ENCODE data around the gene SIPA1L3. TPM values are rescaled to one million over a fixed set of nuclear protein-coding genes. Genes with fewer than 3 reads are reported as not detected.

The SIPA1L3 gene
- total and polyA plus RNA-seq, 2 experiments from 2014 or later = 15.7 to 54.1 TPM

DNA sequence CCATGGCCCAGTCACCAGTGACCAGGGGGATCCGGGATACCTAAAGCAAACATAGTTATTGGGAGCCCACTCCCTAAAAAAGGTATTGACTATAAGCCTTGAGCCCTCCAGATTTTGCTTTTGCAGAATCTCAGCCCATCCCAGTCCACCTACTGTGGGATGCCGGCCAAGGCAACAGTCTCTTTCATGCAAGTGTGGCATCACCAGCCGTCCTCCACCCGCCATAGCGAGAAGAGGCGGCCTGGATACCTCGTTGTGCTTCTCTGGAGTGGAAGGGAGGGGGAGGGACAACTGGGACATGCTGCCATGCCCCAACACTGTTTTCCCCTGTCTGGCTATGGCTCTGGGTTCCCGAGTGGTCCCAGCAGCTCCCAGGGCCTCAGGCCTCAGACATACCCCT is 193.6 kb downstream of the SIPA1L3 start (continued):
- TF ChIP-seq POLR2AphosphoS5 (IDR thresholded peaks at IDR 0.05; ENCODE audit: low read depth) = no peak
- no peak for TF ChIP-seq EZH2phosphoT487 (IDR thresholded peaks at IDR 0.05; ENCODE audit: unreplicated experiment)

DNA sequence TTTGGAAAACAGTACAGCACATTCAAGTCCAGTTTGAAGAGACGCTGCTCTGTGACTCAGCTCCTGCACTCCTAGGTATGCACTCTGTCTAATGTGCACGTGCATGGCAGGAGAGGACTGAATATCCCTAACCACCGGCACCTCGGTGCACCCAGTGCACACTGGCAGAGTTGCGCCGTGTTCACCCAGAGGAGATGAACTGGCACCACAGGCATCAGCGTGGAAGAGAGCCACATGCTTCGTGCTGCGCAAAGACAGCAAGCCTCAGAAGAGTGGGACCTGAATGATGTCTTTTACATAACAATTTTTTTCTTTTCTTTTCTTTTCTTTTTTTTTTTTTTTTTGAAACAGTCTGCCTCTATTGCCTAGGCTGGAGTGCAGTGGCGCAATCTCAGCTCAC is 194.7 kb downstream of the SIPA1L3 start:
- Mint-ChIP-seq H3K27me3 (ENCODE audit: insufficient read depth, low read depth, poor library complexity) (peaks cover 3% of the 10 kb centered on the region), H3K4me3 (no peak overlapping the region), H3K4me1 (no peaks in the 10 kb centered on the region), H3K9me3 (peaks cover 7% of the 10 kb centered on the region), H3K36me3 (ENCODE audit: low read depth) (peaks cover 57% of the 10 kb centered on the region), H3K27ac (no peak overlapping the region)
- H2AFZ ChIP-seq = no peak overlapping the region
- TF ChIP-seq CREB1 (CRISPR knock-in tag; IDR thresholded peaks at IDR 0.05; ENCODE audit: low read depth) = no peak
- no peak for TF ChIP-seq NANOG (IDR thresholded peaks at IDR 0.05; ENCODE audit: borderline replicate concordance)
- TF ChIP-seq ZNF114 (CRISPR knock-in tag; IDR thresholded peaks at IDR 0.05) = no peak
- TF ChIP-seq, protein P1, sequence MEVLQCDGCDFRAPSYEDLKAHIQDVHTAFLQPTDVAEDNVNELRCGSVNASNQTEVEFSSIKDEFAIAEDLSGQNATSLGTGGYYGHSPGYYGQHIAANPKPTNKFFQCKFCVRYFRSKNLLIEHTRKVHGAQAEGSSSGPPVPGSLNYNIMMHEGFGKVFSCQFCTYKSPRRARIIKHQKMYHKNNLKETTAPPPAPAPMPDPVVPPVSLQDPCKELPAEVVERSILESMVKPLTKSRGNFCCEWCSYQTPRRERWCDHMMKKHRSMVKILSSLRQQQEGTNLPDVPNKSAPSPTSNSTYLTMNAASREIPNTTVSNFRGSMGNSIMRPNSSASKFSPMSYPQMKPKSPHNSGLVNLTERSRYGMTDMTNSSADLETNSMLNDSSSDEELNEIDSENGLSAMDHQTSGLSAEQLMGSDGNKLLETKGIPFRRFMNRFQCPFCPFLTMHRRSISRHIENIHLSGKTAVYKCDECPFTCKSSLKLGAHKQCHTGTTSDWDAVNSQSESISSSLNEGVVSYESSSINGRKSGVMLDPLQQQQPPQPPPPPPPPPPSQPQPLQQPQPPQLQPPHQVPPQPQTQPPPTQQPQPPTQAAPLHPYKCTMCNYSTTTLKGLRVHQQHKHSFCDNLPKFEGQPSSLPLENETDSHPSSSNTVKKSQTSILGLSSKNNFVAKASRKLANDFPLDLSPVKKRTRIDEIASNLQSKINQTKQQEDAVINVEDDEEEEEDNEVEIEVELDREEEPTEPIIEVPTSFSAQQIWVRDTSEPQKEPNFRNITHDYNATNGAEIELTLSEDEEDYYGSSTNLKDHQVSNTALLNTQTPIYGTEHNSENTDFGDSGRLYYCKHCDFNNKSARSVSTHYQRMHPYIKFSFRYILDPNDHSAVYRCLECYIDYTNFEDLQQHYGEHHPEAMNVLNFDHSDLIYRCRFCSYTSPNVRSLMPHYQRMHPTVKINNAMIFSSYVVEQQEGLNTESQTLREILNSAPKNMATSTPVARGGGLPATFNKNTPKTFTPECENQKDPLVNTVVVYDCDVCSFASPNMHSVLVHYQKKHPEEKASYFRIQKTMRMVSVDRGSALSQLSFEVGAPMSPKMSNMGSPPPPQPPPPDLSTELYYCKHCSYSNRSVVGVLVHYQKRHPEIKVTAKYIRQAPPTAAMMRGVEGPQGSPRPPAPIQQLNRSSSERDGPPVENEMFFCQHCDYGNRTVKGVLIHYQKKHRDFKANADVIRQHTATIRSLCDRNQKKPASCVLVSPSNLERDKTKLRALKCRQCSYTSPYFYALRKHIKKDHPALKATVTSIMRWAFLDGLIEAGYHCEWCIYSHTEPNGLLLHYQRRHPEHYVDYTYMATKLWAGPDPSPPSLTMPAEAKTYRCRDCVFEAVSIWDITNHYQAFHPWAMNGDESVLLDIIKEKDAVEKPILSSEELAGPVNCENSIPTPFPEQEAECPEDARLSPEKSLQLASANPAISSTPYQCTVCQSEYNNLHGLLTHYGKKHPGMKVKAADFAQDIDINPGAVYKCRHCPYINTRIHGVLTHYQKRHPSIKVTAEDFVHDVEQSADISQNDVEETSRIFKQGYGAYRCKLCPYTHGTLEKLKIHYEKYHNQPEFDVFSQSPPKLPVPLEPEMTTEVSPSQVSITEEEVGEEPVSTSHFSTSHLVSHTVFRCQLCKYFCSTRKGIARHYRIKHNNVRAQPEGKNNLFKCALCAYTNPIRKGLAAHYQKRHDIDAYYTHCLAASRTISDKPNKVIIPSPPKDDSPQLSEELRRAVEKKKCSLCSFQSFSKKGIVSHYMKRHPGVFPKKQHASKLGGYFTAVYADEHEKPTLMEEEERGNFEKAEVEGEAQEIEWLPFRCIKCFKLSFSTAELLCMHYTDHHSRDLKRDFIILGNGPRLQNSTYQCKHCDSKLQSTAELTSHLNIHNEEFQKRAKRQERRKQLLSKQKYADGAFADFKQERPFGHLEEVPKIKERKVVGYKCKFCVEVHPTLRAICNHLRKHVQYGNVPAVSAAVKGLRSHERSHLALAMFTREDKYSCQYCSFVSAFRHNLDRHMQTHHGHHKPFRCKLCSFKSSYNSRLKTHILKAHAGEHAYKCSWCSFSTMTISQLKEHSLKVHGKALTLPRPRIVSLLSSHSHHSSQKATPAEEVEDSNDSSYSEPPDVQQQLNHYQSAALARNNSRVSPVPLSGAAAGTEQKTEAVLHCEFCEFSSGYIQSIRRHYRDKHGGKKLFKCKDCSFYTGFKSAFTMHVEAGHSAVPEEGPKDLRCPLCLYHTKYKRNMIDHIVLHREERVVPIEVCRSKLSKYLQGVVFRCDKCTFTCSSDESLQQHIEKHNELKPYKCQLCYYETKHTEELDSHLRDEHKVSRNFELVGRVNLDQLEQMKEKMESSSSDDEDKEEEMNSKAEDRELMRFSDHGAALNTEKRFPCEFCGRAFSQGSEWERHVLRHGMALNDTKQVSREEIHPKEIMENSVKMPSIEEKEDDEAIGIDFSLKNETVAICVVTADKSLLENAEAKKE (CRISPR knock-in tag; IDR thresholded peaks at IDR 0.05) = no peak
- TF ChIP-seq, protein P2, sequence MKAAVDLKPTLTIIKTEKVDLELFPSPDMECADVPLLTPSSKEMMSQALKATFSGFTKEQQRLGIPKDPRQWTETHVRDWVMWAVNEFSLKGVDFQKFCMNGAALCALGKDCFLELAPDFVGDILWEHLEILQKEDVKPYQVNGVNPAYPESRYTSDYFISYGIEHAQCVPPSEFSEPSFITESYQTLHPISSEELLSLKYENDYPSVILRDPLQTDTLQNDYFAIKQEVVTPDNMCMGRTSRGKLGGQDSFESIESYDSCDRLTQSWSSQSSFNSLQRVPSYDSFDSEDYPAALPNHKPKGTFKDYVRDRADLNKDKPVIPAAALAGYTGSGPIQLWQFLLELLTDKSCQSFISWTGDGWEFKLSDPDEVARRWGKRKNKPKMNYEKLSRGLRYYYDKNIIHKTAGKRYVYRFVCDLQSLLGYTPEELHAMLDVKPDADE (IDR thresholded peaks at IDR 0.05) = no peak
- TF ChIP-seq ZNF331 (CRISPR knock-in tag; IDR thresholded peaks at IDR 0.05; ENCODE audit: low read depth) = no peak
- TF ChIP-seq, protein P3, sequence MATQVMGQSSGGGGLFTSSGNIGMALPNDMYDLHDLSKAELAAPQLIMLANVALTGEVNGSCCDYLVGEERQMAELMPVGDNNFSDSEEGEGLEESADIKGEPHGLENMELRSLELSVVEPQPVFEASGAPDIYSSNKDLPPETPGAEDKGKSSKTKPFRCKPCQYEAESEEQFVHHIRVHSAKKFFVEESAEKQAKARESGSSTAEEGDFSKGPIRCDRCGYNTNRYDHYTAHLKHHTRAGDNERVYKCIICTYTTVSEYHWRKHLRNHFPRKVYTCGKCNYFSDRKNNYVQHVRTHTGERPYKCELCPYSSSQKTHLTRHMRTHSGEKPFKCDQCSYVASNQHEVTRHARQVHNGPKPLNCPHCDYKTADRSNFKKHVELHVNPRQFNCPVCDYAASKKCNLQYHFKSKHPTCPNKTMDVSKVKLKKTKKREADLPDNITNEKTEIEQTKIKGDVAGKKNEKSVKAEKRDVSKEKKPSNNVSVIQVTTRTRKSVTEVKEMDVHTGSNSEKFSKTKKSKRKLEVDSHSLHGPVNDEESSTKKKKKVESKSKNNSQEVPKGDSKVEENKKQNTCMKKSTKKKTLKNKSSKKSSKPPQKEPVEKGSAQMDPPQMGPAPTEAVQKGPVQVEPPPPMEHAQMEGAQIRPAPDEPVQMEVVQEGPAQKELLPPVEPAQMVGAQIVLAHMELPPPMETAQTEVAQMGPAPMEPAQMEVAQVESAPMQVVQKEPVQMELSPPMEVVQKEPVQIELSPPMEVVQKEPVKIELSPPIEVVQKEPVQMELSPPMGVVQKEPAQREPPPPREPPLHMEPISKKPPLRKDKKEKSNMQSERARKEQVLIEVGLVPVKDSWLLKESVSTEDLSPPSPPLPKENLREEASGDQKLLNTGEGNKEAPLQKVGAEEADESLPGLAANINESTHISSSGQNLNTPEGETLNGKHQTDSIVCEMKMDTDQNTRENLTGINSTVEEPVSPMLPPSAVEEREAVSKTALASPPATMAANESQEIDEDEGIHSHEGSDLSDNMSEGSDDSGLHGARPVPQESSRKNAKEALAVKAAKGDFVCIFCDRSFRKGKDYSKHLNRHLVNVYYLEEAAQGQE (IDR thresholded peaks at IDR 0.05; ENCODE audit: unreplicated experiment) = no peak
- TF ChIP-seq JUNB (IDR thresholded peaks at IDR 0.05; ENCODE audit: unreplicated experiment) = no peak
- TF ChIP-seq EZH2 (IDR thresholded peaks at IDR 0.05; ENCODE audit: low read depth, unreplicated experiment) = no peak
- TF ChIP-seq, protein P4, sequence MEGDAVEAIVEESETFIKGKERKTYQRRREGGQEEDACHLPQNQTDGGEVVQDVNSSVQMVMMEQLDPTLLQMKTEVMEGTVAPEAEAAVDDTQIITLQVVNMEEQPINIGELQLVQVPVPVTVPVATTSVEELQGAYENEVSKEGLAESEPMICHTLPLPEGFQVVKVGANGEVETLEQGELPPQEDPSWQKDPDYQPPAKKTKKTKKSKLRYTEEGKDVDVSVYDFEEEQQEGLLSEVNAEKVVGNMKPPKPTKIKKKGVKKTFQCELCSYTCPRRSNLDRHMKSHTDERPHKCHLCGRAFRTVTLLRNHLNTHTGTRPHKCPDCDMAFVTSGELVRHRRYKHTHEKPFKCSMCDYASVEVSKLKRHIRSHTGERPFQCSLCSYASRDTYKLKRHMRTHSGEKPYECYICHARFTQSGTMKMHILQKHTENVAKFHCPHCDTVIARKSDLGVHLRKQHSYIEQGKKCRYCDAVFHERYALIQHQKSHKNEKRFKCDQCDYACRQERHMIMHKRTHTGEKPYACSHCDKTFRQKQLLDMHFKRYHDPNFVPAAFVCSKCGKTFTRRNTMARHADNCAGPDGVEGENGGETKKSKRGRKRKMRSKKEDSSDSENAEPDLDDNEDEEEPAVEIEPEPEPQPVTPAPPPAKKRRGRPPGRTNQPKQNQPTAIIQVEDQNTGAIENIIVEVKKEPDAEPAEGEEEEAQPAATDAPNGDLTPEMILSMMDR (conservative IDR thresholded peaks at IDR 0.05; ENCODE audit: low read depth in 2 of 2) = no peak
- no peak for TF ChIP-seq POLR2AphosphoS5 (IDR thresholded peaks at IDR 0.05; ENCODE audit: low read depth)
- no peak for TF ChIP-seq STAT1 (IDR thresholded peaks at IDR 0.05; ENCODE audit: unreplicated experiment)
- no peak for TF ChIP-seq EZH2phosphoT487 (IDR thresholded peaks at IDR 0.05; ENCODE audit: unreplicated experiment)
- H3K79me2 ChIP-seq (replicated peaks; ENCODE audit: insufficient read depth) = no peaks in the 10 kb centered on the region
- no peaks in the 10 kb centered on the region for H3F3A ChIP-seq (replicated peaks; ENCODE audit: low read depth)
- no peaks in the 10 kb centered on the region for H3K9me2 ChIP-seq (ENCODE audit: insufficient read depth)
- H3K36me3 ChIP-seq (ENCODE audit: insufficient read depth) = peaks cover 13% of the 10 kb centered on the region
- H3K4me1 ChIP-seq (ENCODE audit: insufficient read depth) = no peaks in the 10 kb centered on the region
- H3K4me2 ChIP-seq = no peak overlapping the region
- H3K4me3 ChIP-seq = no peak overlapping the region
- H3K27me3 ChIP-seq (ENCODE audit: insufficient read depth) = no peaks in the 10 kb centered on the region
- no peaks in the 10 kb centered on the region; the same call in 1 of the 2 replicates for H4K20me1 ChIP-seq (replicated peaks; ENCODE audit: insufficient read depth)
- DNase-seq (ENCODE audit: low spot score) (no peak), ATAC-seq (no peak)
- no peak overlapping the region for H3K27ac ChIP-seq (ENCODE audit: low read depth)

Data from GM23338 (cell line).